ENCODE measurements around the gene LGR6. TPM values are rescaled to one million over a fixed set of nuclear protein-coding genes. Genes with fewer than 3 reads are reported as not detected.
"Not testable (repeated sequence)": the region's sequence is repeated elsewhere in the genome, so short reads cannot be mapped to it uniquely, and the experiment has no call there.

Gene LGR6
- total RNA-seq, 1 experiment from 2014 or later: not detected

DNA sequence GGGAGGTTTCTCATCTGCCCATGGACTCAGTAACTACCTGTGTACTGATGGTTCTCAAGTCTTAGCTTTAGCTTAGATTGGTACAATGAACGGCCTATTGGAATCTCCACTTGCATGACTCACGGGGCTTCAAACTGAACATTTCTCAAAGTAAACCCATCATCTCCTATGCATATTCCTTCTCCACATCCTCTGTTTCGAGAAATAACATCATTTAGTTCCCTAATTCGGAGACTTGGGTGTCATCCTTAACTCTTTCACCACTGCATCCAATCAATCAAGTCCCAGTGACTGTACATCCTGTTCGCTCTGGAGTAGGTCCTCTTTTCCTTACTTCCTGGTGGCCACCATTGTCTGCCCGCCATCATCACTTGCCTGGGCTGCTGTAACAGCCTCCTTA is 55.8 kb downstream of the LGR6 start:
- DNase-seq (ENCODE audit: low spot score): no peak
- in situ Hi-C loops (cut with HindIII; ENCODE audit: low sequenced_read_pairs): no loop called here

DNA sequence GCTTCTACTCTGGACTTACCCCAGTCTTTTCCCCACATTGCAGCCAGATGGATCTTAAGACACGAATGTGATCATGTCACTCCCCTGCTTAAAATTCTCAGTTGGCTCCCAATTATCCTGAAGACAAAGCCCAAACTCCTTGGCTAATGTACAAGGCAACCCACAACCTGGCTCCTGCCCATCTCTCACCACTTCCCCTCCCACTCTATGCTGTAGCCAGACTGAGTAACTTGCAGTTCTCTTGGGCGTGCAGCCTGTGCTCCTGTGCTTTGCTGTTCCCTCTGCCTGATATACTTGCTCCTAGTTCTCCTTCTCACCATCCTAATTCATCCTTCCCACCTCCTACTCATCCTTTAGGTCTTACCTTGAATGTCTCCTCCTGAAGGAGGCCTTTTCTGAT is 56.2 kb downstream of the LGR6 start:
- in situ Hi-C loops (cut with HindIII; ENCODE audit: low sequenced_read_pairs): no loop called here
- DNase-seq (ENCODE audit: low spot score): no peak

DNA sequence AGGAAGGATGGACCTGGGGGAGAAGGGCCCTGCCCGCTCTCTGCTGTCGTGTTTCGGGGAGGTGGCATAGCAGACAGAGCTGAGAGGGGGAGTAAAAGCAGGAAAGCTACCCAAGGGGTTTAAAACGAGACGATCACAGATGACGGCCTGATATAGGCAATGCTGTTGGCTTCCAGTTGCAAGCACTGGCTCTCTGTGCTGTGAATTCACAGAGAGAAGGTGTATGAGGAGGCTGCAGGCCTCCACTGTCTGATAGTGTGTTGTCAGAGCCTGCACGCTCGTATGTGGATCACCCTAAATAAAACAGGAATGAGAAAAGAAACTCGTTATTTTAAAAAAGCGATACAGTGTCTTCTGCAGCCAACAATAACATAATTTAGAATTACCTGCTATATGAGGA is 57.4 kb downstream of the LGR6 start:
- in situ Hi-C loops (cut with HindIII; ENCODE audit: low sequenced_read_pairs): no loop called here
- no peak for DNase-seq (ENCODE audit: low spot score)

DNA sequence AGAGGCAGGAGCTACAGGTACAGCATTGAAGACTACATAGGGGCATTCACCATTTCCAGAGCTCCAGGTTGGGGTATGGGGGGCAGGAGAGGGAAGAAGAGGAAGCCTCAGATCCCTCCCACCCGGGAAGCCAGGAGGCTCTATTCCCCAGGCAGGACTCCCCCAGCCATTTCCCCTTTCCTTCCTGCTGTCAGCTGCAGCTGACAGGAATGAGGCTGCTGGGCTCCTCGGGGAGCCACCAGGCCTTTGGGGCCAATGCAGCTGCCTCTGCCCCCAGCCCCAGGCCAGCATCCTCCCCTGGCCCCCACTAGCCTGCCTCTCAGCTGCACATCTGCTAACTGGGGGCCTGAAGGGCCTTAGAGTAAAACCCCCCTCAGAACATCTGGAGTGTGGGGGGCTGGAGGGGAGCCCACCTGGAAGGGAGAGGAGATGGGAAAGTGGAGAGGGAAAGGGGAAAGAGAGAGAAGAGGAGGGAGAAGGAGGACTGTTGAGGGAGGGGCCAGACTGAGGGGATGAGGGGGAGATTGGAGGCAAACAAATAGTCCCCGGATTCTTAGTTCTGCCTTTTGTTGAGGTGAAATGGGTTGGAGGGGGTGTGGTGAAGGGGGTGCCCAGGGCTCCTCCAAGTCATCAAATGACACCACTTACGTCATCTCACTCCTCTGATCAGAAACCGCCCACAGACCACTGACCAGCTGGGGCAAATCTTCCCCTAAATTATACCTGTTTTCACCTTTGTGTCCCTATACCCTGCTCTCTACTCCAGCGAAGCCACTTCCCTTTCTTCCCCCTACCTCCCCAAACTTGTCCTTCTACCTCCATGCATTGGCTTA is 58.0 kb downstream of the LGR6 start:
- in situ Hi-C loops (cut with HindIII; ENCODE audit: low sequenced_read_pairs): no loop called here
- no peak for DNase-seq (ENCODE audit: low spot score)

DNA sequence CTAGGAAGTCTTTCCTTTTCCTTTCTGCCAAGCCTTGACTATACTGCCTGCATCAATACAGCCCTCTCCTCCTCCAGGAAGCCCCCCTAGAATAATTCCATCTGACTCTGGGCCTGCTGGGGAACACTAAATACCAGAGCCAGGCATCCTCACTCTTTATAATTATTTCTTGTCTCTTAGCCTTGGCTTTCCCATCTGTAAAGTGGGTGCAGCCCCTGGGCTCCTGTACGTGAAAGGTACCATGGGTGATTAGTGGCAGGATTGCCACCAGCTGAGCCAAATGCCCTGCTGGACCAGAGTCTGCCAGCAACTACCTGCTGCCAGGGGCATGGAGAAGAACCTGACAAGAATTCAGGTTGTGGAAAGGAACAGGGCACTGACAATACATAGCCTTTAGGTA is 58.7 kb downstream of the LGR6 start:
- in situ Hi-C loops (cut with HindIII; ENCODE audit: low sequenced_read_pairs): no loop called here
- no peak for DNase-seq (ENCODE audit: low spot score)

DNA sequence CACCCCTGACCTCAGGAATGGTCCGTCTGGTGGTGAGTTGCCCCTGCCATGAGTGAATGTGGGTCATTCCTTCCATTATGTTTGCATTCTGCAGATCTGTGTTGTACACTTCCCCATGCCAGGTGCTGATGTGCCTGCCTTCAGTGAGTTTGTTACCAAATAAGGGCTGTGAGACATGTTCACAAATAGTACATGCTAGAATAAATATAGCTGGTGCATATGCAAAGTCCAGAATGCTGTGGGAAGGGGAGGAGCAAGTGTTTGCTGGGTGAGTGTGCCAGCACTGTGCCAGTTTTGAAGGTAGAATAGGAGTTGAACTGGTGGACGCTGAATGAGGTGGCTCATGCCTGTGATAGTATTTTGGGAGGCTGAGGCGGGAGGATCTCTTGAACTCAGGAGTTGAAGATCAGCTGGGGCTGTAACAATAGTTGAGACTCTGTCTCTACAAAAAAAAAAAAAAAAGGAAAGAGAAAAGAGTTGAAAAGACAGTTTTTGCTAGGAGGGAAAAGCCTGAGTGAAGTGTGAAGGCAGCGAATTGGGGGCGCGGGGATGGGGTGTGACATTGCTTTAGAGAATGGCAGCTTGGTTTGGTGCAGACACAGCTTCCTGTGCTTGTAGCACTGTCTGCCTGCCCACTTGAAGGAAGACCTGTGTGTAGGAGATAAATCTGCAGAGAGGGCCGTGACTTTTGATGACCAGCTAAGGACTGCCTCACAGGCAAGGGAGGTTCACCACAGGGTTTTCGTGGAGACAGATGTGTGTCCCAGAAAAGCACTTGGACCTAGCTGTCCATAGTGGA is 61.1 kb downstream of the LGR6 start:
- no peak for DNase-seq (ENCODE audit: low spot score)
- in situ Hi-C loops (cut with HindIII; ENCODE audit: low sequenced_read_pairs): no loop called here

DNA sequence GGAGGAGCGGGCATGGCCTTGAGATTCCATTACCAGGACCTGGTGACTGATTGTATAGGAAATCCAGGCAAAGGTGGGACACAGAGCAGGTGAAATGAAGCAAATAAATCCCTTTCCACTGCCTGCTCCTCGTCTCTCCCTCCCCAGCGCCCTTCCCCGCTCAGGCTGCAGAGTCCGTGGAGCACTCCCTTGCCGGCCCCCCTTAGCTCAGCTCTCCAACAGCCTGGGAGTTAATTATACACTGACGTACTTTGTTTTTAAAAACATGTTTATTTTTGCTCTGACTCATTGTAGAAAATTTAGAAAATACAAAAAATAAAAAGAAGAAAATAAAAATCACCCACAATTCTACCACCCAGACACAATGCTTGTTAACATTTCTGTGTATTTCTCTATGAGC is 61.7 kb downstream of the LGR6 start:
- DNase-seq (ENCODE audit: low spot score): no peak
- in situ Hi-C loops (cut with HindIII; ENCODE audit: low sequenced_read_pairs): no loop called here

DNA sequence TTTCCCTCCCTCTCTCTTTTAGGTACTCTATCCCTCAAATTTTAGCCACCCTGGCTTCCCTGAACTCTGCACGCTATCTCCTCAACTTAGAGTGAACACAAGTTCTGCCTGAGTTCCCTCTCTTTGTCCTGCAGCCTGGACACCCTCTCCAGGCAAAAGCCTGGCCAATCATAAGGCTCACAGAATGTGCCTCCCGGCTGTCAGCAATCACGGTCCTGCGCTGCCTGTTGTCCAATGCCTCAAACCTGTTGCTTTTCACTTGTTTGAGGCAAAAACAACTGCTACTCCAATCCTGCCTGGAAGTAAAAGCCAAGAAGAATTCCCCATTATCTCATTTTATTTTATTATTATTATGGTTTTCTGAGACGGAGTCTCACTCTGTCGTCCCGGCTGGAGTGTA is 66.1 kb downstream of the LGR6 start:
- in situ Hi-C loops (cut with HindIII; ENCODE audit: low sequenced_read_pairs): no loop called here
- DNase-seq (ENCODE audit: low spot score): no peak

DNA sequence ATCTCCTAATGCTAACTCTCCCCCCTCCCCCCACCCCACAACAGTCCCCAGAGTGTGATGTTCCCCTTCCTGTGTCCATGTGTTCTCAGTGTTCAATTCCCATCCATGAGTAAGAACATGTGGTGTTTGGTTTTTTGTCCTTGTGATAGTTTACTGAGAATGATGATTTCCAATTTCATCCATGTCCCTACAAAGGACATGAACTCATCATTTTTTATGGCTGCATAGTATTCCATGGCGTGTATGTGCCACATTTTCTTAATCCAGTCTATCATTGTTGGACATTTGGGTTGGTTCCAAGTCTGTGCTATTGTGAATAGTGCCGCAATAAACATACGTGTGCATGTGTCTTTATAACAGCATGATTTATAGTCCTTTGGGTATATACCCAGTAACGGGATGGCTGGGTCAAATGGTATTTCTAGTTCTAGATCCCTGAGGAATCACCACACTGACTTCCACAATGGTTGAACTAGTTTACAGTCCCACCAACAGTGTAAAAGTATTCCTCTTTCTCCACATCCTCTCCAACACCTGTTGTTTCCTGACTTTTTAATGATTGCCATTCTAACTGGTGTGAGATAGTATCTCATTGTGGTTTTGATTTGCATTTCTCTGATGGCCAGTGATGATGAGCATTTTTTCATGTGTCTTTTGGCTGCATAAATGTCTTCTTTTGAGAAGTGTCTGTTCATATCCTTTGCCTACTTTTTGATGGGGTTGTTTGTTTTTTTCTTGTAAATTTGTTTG is 67.8 kb downstream of the LGR6 start:
- DNase-seq (ENCODE audit: low spot score); in situ Hi-C loops (cut with HindIII; ENCODE audit: low sequenced_read_pairs): not testable (repeated sequence)

DNA sequence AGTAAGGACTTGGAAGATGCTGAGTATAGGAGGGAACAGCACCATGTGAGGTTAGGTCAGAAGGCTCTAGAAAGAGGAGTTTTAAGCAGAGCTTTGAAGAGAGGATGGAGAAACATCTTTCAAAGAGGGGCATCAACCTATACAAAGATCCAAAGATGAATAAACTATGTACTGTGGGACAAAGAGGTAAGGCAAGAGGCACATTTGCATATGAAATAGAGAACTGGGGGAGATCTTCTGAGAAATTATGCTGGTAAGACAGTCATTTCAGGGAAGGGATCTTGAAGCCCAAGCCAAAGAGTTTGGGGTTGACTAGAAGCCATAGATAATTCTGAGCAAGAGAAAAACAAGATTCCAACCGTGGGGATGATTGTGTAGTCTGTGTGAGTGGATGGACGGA is 70.0 kb downstream of the LGR6 start:
- no peak for DNase-seq (ENCODE audit: low spot score)
- in situ Hi-C loops (cut with HindIII; ENCODE audit: low sequenced_read_pairs): no loop called here

DNA sequence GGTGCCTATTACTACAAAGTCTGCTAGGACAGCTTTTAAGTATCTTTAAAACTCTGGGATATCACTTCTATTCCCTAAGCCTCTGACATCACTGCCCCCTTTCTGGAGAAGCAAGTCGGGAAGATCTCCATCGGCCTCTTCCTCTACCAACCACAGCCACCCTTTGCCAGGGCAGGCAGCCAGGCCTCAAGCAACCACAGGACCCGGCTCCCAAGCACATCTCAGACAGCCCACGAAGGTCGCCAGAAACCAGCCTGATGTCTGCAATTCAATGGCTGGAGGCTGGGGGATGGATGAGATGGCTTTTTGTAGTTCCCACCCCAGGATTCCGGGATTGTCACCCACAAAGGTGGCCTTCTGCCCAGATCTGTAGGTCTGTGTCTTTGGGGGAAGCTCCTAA is 70.7 kb downstream of the LGR6 start:
- in situ Hi-C loops (cut with HindIII; ENCODE audit: low sequenced_read_pairs): no loop called here
- DNase-seq (ENCODE audit: low spot score): no peak

DNA sequence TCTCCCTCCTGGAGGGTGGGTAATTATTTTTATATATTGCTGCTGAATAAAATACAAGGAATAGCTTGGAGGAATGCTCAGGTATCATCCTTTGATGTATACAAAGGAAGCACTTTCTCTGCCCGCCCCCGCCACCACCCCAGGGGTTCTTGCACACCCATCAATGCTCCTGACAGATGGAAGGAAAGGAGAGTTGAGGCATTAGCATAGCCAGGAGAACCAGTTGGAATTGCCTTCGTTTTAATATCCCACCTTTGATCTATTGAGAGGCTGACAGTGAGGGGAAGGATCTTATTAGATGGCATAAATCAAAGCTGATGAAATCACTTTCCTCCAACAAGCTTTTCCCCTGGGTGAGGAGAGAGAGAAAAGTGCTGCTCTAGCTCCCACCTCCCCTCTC is 71.1 kb downstream of the LGR6 start:
- DNase-seq (ENCODE audit: low spot score): no peak
- in situ Hi-C loops (cut with HindIII; ENCODE audit: low sequenced_read_pairs): no loop called here

DNA sequence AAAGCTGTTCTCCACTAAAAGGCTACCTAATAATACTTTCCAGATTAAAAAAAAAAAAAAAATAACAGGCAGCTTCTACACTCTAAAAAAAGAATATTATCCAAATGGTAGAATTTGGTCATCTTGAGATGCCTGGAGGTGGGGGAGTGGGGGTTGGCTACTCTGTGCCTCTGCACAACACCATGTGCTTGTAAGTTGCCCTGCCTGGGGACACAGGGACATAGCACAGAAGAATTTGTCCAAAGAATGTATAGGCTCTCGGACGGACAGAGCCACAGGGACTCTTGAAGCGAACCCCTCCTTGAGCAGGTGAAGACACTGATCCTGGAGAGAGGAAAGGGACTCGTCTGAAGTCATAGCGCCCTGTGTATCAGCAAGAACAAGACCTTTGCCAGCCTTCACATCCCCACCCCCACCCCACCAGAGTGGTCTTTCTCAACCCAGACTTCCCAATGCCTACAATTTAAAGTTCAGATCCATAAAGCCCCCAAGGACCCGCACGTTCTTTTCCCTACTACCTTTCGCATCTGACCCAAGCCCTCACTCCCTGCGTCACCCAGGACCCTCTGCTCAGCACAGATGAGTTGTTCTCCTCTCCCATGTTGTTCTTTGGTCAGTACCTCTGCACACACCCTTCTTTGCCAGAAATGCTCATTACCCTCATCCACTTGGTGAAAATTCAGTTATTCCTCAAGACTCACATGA is 72.6 kb downstream of the LGR6 start:
- no peak for DNase-seq (ENCODE audit: low spot score)
- in situ Hi-C loops (cut with HindIII; ENCODE audit: low sequenced_read_pairs): no loop called here

DNA sequence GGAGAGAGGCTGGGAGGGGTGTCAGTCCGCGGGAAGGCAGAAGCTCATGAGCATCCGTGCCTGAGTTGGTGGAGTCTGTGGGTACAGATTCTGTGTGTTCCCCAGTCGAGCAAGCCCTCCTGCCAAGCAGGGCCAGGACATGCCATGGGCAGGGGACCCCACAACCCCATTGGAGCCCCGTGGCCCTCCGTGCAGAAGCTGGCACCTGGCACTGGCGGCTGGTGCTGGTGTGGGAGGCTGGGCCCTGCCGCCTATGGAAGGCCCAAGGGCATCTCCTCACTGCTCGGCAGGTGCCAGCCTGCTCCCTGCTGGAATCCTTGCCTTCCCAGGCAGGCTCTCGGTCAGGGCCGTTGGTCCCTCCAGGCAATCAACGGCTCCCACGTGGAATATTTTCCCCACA is 74.4 kb downstream of the LGR6 start:
- DNase-seq (ENCODE audit: low spot score): no peak
- in situ Hi-C loops (cut with HindIII; ENCODE audit: low sequenced_read_pairs): no loop called here

DNA sequence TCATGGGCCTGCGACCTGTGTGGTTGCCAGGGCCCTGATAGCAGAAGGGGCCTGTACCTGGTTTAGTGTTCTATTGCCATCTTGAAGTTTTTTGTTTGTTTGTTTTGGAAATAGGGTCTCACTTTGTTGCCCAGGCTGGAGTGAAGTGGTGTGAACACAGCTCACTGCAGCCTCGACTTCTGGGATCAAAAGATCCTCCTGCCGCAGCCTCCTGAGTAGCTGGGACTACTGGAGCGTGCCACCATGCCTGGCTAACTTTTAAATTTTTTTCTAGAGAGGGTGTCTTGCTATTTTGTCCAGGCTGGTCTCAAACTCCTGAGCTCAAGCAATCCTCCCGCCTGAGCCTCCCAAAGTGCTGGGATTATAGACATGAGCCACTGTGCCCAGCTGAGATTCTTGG is 75.2 kb downstream of the LGR6 start:
- DNase-seq (ENCODE audit: low spot score): no peak
- in situ Hi-C loops (cut with HindIII; ENCODE audit: low sequenced_read_pairs): no loop called here

DNA sequence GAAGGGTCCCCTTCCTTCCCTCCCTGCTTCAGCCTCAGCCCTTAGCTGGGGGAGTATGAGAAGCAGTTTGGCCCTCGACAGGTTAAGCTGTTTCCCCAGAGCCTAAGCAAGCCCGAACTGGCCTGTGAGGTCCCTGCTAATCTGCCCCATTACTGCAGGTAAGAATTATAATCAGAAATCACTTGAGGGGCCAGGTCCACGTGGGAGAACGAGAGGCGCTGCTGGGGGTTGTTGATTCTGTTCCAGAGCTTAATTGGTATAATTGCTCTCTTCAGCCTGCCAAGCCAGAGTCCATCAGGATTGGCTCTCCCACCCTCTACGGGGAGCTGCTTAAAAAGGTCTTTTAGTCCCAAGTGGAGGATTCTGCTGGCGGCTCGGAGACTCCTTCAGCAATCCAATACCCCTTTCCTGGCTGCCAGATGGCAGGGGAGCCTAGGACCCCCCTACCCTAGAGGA is 77.3 kb downstream of the LGR6 start:
- DNase-seq (ENCODE audit: low spot score): no peak
- in situ Hi-C loops (cut with HindIII; ENCODE audit: low sequenced_read_pairs): no loop called here

DNA sequence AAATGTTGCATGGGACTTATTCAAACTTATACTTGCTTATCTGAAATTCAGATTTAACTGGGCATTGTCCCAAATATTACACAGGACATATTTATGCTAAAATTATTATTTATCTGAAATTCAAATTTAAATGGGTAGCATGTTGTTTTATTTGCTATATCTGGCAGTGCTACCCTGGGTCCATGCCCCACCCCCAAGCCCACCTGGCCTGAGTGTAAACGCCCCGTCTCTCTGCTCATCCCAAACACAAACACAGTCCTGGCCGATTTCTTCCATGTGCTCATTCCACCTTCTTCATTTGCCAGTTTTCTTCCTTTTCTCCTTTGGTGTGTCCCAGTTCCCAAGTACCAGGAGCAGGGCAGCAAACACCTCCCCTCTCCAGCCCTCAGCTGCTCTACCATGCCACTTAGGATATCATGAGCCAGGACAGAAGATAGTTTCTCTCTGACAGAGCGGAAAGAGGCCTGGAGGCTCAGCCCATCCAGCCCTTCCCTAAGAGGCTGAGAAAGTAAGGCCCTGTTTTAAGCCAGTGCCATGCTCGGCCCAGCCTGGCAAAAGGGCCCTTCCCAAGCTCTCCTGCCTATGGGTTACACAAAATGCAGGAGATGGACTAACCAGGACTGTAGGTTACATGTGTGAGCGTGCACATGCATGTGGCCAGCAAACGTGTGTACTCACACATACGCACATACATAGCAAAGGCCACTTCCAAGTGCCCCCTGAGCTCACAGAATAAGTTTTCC is 78.7 kb downstream of the LGR6 start:
- no peak for DNase-seq (ENCODE audit: low spot score)
- in situ Hi-C loops (cut with HindIII; ENCODE audit: low sequenced_read_pairs): no loop called here

DNA sequence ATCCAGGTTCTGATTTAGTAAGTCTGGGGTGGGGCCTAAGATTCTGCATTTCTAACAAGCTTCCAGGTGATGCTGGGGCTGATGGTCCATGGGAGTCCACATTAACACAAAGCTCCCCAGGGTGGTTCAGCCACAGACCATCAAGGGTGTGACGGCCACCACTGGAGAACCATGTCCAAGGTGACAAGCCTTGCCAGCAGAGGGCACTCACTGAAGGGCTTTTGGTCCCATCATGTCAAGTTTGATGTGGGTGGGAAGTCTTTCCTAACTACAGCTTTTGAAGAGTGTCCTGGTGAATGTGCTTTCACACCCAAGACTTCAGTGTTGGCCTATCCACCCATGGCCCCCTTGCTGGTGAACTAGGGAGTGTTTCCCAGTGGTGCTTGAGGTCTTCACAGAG is 81.0 kb downstream of the LGR6 start:
- in situ Hi-C loops (cut with HindIII; ENCODE audit: low sequenced_read_pairs): no loop called here
- peak; percentile 7 for DNase-seq (ENCODE audit: low spot score)

Measured in G401 (cell line).